Activated naive CD8-positive, alpha-beta T cell treated with anti-CD3 and anti-CD28 coated beads, Interleukin-2, amount 10 ng/mL, durations not matched to agents 7 days and 5 days (primary cell): Measurements from ENCODE around the gene ATP1A1. TPM values are rescaled to one million over a fixed set of nuclear protein-coding genes. Genes with fewer than 3 reads are reported as not detected.

Experiments used
- ATAC-seq: fragments of 150-1000 bp; cut with Tn5 transposase; one replicate; pipeline ENCODE4 v1.10.0; 2021; ENCODE audit warnings: low read depth, moderate library complexity
- POLR2A ChIA-PET: fragments of 350-600 bp; sonication (Branson Sonifier 250); formaldehyde crosslinking; loops from one replicate; lab custom pipeline; 2021; ENCODE audit warnings: antibody characterized with exemption; lab: Charles Lee
- DNase-seq: peaks from one replicate; pipeline ENCODE4 v3.0.0; 2021
- H3K27ac Mint-ChIP-seq: one replicate; pipeline ENCODE4 v1.8.0; 2022; ENCODE audit warnings: mild to moderate bottlenecking, mixed read lengths
- H3K27me3 Mint-ChIP-seq: one replicate; pipeline ENCODE4 v1.8.0; 2022; ENCODE audit warnings: mild to moderate bottlenecking, moderate library complexity, mixed read lengths
- H3K36me3 Mint-ChIP-seq: one replicate; pipeline ENCODE4 v1.8.0; 2021; ENCODE audit warnings: mild to moderate bottlenecking, mixed read lengths
- H3K4me1 Mint-ChIP-seq: one replicate; pipeline ENCODE4 v1.8.0; 2021; ENCODE audit warnings: mixed read lengths
- H3K4me3 Mint-ChIP-seq: one replicate; pipeline ENCODE4 v1.8.0; 2022; ENCODE audit warnings: mild to moderate bottlenecking, moderate library complexity, mixed read lengths
- H3K9me3 Mint-ChIP-seq: one replicate; pipeline ENCODE4 v1.8.0; 2021; ENCODE audit warnings: mixed read lengths
- total RNA-seq, 2 experiments: library from RNA; stranded (reverse); gene quantifications; one replicate each; pipeline ENCODE4 v1.2.3, GENCODE V29; 2021

The ATP1A1 gene
- total RNA-seq, 2 experiments from 2014 or later = 193 to 195 TPM

- POLR2A ChIA-PET = no interaction called here
- H3K27me3 Mint-ChIP-seq = no peaks in the 10 kb centered on the region
- no peak overlapping the region for H3K27ac Mint-ChIP-seq
- peaks cover 33% of the 10 kb centered on the region for H3K4me1 Mint-ChIP-seq
- peaks cover 41% of the 10 kb centered on the region for H3K36me3 Mint-ChIP-seq
- no peak for ATAC-seq
- no peaks in the 10 kb centered on the region for H3K9me3 Mint-ChIP-seq
- DNase-seq = no peak
- no peak overlapping the region for H3K4me3 Mint-ChIP-seq
Measured at GRCh38 chr1:116391185-116391584, 18.1 kb downstream of the ATP1A1 start.

DNA sequence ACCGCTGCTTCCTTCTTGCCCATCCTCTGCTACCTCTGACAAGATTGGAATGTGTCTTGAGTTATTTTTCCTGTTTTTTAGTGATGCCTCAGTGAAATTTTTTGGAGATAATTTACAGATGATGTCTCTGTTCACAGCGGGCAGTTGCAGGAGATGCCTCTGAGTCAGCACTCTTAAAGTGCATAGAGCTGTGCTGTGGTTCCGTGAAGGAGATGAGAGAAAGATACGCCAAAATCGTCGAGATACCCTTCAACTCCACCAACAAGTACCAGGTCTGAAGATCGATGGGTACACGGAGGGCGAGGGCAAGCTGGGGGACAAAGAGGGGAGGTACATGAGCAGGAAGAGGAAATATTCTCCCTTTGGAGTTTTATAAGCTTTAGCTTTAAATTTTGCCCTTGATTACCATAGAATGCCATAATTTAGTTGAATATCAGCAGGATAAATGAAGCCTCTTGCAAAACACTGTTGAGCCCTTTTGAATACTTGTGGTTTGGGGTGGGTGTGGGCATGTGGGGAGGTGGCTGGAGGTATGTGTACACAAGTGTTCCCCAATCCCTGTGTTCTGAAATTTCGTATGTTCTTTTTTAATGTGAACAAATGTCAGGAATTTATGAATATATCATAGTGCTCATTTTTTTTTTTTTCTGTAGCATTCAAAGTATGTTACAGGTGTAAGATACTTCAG is 19.8 kb downstream of the ATP1A1 start:
- Mint-ChIP-seq H3K27me3 (no peaks in the 10 kb centered on the region), H3K27ac (no peak overlapping the region), H3K9me3 (no peaks in the 10 kb centered on the region), H3K4me1 (peaks cover 26% of the 10 kb centered on the region), H3K4me3 (no peak overlapping the region), H3K36me3 (peaks cover 34% of the 10 kb centered on the region)
- DNase-seq = no peak
- POLR2A ChIA-PET = no interaction called here
- ATAC-seq = no peak

GRCh38 chr1:116393792-116394191 is 20.7 kb downstream of the ATP1A1 start:
- ATAC-seq = no peak
- H3K36me3 Mint-ChIP-seq = peaks cover 32% of the 10 kb centered on the region
- no peak overlapping the region for H3K4me3 Mint-ChIP-seq
- no peak for DNase-seq
- no peaks in the 10 kb centered on the region for H3K27me3 Mint-ChIP-seq
- peaks cover 19% of the 10 kb centered on the region for H3K4me1 Mint-ChIP-seq
- no peak overlapping the region for H3K27ac Mint-ChIP-seq
- POLR2A ChIA-PET = no interaction called here
- H3K9me3 Mint-ChIP-seq = no peaks in the 10 kb centered on the region

- POLR2A ChIA-PET = no interaction called here
- DNase-seq = no peak
- H3K4me1 Mint-ChIP-seq = peaks cover 18% of the 10 kb centered on the region
- no peak for ATAC-seq
- H3K36me3 Mint-ChIP-seq = peaks cover 37% of the 10 kb centered on the region
- no peaks in the 10 kb centered on the region for H3K9me3 Mint-ChIP-seq
- no peak overlapping the region for H3K27ac Mint-ChIP-seq
- H3K27me3 Mint-ChIP-seq = no peaks in the 10 kb centered on the region
- H3K4me3 Mint-ChIP-seq = no peak overlapping the region
Measured at GRCh38 chr1:116394270-116394669, 21.2 kb downstream of the ATP1A1 start.

DNA sequence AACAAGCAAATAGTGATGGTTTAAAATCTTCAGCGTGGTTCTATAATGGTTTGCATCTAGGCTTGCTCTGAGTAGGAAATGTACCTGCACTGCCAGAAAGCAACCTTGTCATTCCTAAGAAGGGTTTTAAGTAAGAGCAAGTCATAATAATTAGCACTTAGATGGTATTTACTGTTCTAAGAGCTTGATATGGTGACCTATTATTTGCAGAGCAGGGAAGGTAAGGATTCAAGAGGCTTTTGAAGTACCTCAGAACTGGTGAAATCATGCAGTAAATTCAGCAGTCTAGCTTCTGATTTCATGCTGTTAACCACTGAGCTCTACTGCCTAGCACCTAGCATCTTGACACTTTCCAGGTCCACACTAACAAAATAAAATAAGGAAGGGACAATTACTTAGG is 23.7 kb downstream of the ATP1A1 start:
- no peak for DNase-seq
- no peak for ATAC-seq
- Mint-ChIP-seq H3K4me1 (peaks cover 11% of the 10 kb centered on the region), H3K4me3 (no peak overlapping the region), H3K9me3 (no peaks in the 10 kb centered on the region), H3K27me3 (no peaks in the 10 kb centered on the region), H3K36me3 (peaks cover 45% of the 10 kb centered on the region), H3K27ac (no peak overlapping the region)
- POLR2A ChIA-PET = interaction anchor here (0.8 kb wide), 1 partner anchor 12 kb away, joined by 3 read pairs; no protein-coding TSS in a partner anchor

GRCh38 chr1:116397728-116398127 is 24.7 kb downstream of the ATP1A1 start:
- peaks cover 15% of the 10 kb centered on the region for H3K4me1 Mint-ChIP-seq

DNA sequence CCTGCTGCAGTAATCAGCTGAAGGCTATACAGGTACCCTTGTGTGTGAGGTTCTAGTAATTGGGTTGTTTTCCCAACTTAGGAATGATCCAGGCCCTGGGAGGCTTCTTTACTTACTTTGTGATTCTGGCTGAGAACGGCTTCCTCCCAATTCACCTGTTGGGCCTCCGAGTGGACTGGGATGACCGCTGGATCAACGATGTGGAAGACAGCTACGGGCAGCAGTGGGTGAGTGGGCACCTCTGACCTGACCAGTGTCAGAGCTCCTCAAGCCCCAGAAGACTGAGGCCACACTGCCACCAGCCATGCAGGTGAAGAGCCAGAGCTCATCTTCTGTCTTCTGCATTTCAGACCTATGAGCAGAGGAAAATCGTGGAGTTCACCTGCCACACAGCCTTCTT is 27.7 kb downstream of the ATP1A1 start:
- POLR2A ChIA-PET = interaction anchor here (1.2 kb wide), 1 partner anchor 17 kb away, joined by 6 read pairs; no protein-coding TSS in a partner anchor
- Mint-ChIP-seq H3K27ac (peak overlapping the region; percentile 52), H3K9me3 (no peaks in the 10 kb centered on the region), H3K4me1 (peaks cover 19% of the 10 kb centered on the region), H3K27me3 (no peaks in the 10 kb centered on the region), H3K4me3 (no peak overlapping the region), H3K36me3 (peaks cover 54% of the 10 kb centered on the region)
- DNase-seq (no peak), ATAC-seq (no peak)

More at GRCh38 chr1:116397728-116398127, 24.7 kb downstream of the ATP1A1 start:
- Mint-ChIP-seq H3K27ac (no peak overlapping the region), H3K27me3 (no peaks in the 10 kb centered on the region), H3K9me3 (no peaks in the 10 kb centered on the region), H3K4me3 (no peak overlapping the region), H3K36me3 (peaks cover 48% of the 10 kb centered on the region)
- ATAC-seq (no peak), DNase-seq (no peak)
- POLR2A ChIA-PET = interaction anchor here (0.6 to 0.7 kb wide), 2 partner anchors 76 to 163 kb away, joined by 3 read pairs; no protein-coding TSS in a partner anchor

GRCh38 chr1:116401646-116402176 is 28.7 kb downstream of the ATP1A1 start:
- DNase-seq = no peak
- peaks cover 19% of the 10 kb centered on the region for H3K4me1 Mint-ChIP-seq
- H3K27ac Mint-ChIP-seq = no peak overlapping the region
- ATAC-seq = no peak
- peaks cover 55% of the 10 kb centered on the region for H3K36me3 Mint-ChIP-seq
- POLR2A ChIA-PET = interaction anchor here (1.0 to 1.5 kb wide), 7 partner anchors 9 to 142 kb away, joined by 3 to 8 read pairs (median 4); no protein-coding TSS in a partner anchor
- no peaks in the 10 kb centered on the region for H3K27me3 Mint-ChIP-seq
- no peak overlapping the region for H3K4me3 Mint-ChIP-seq
- no peaks in the 10 kb centered on the region for H3K9me3 Mint-ChIP-seq

DNA sequence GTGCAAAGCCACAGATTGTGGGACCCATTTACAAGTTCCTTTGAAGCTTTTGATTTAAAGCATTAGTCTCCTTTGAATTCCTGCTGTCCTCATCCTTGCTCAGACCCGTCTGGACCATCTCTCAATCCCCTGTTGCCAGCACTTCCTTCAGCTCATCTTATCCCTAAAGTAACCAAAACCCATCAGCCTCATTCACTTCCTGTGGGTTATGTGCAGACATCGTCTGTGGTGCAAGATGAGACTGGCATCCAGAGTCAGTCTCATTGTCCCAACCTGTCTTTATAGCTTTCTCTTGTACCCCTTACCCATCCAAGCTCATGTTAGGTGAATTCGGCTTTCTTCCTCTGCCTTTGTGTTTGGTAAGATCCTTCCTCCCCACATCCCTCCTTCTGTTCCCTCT is 29.3 kb downstream of the ATP1A1 start:
- POLR2A ChIA-PET = interaction anchor here (1.0 to 1.6 kb wide), 7 partner anchors 8 to 143 kb away, joined by 3 to 8 read pairs (median 4); no protein-coding TSS in a partner anchor

GRCh38 chr1:116403496-116404136 is 30.6 kb downstream of the ATP1A1 start:
- no peaks in the 10 kb centered on the region for H3K27me3 Mint-ChIP-seq
- no peak overlapping the region for H3K27ac Mint-ChIP-seq
- no peaks in the 10 kb centered on the region for H3K9me3 Mint-ChIP-seq
- DNase-seq (no peak), ATAC-seq (no peak)
- POLR2A ChIA-PET = interaction anchor here (1.5 to 1.6 kb wide), 2 partner anchors 15 to 33 kb away, joined by 3 to 4 read pairs; no protein-coding TSS in a partner anchor
- peaks cover 58% of the 10 kb centered on the region for H3K36me3 Mint-ChIP-seq
- peaks cover 19% of the 10 kb centered on the region for H3K4me1 Mint-ChIP-seq
- no peak overlapping the region for H3K4me3 Mint-ChIP-seq

More for the DNA sequence above, 29.3 kb downstream of the ATP1A1 start:
- Mint-ChIP-seq H3K27me3 (no peaks in the 10 kb centered on the region), H3K27ac (peak overlapping the region; percentile 40), H3K4me1 (peaks cover 19% of the 10 kb centered on the region), H3K9me3 (no peaks in the 10 kb centered on the region), H3K36me3 (peaks cover 58% of the 10 kb centered on the region), H3K4me3 (peak overlapping the region; percentile 10)
- ATAC-seq (peak; percentile 68), DNase-seq (no peak)

- Mint-ChIP-seq H3K4me3 (no peak overlapping the region), H3K27ac (peak overlapping the region; percentile 49), H3K9me3 (no peaks in the 10 kb centered on the region), H3K4me1 (peaks cover 19% of the 10 kb centered on the region), H3K36me3 (peaks cover 48% of the 10 kb centered on the region), H3K27me3 (no peaks in the 10 kb centered on the region)
- no peak for ATAC-seq
- POLR2A ChIA-PET = interaction anchor here (1.5 kb wide), 1 partner anchor 14 kb away, joined by 3 read pairs; no protein-coding TSS in a partner anchor
- no peak for DNase-seq
Measured at GRCh38 chr1:116404699-116405098, 31.7 kb downstream of the ATP1A1 start.

GRCh38 chr1:116405241-116406135 is 32.4 kb downstream of the ATP1A1 start:
- DNase-seq (no peak), ATAC-seq (no peak)
- no peaks in the 10 kb centered on the region for H3K9me3 Mint-ChIP-seq
- H3K4me1 Mint-ChIP-seq = peaks cover 19% of the 10 kb centered on the region
- POLR2A ChIA-PET = interaction anchor here (0.6 to 1.7 kb wide), 2 partner anchors 13 to 554 kb away, joined by 3 to 4 read pairs; no protein-coding TSS in a partner anchor
- H3K4me3 Mint-ChIP-seq = no peak overlapping the region
- H3K27me3 Mint-ChIP-seq = no peaks in the 10 kb centered on the region
- H3K27ac Mint-ChIP-seq = peak overlapping the region; percentile 49
- peaks cover 41% of the 10 kb centered on the region for H3K36me3 Mint-ChIP-seq
